ENCODE data around the gene CTIF. TPM values are rescaled to one million over a fixed set of nuclear protein-coding genes. Genes with fewer than 3 reads are reported as not detected.

CTIF gene
- polyA plus RNA-seq, 1 experiment = 40.2 TPM

GRCh38 chr18:48862678-48863270 lies 323.9 kb downstream of the CTIF start:
- no peak overlapping the region for H3K4me3 ChIP-seq (ENCODE audit: low read depth, low read length)
- no peak overlapping the region for H3K27ac ChIP-seq (ENCODE audit: low read depth, low read length)
- TF ChIP-seq, protein P1, sequence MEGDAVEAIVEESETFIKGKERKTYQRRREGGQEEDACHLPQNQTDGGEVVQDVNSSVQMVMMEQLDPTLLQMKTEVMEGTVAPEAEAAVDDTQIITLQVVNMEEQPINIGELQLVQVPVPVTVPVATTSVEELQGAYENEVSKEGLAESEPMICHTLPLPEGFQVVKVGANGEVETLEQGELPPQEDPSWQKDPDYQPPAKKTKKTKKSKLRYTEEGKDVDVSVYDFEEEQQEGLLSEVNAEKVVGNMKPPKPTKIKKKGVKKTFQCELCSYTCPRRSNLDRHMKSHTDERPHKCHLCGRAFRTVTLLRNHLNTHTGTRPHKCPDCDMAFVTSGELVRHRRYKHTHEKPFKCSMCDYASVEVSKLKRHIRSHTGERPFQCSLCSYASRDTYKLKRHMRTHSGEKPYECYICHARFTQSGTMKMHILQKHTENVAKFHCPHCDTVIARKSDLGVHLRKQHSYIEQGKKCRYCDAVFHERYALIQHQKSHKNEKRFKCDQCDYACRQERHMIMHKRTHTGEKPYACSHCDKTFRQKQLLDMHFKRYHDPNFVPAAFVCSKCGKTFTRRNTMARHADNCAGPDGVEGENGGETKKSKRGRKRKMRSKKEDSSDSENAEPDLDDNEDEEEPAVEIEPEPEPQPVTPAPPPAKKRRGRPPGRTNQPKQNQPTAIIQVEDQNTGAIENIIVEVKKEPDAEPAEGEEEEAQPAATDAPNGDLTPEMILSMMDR (IDR thresholded peaks at IDR 0.05; ENCODE audit: low read depth, low read length) = no peak
- DNase-seq (ENCODE audit: low read depth, low spot score) = no peak
- POLR2A ChIA-PET = no interaction called here
- H3K27me3 ChIP-seq (ENCODE audit: control insufficient read depth, insufficient read depth, low read length) = no peaks in the 10 kb centered on the region
- CTCF ChIA-PET = no interaction called here
- peaks cover 3% of the 10 kb centered on the region; the same call in 1 of the 2 replicates for H3K9me3 ChIP-seq (ENCODE audit: control insufficient read depth, insufficient read depth, low read length)

GRCh38 chr18:48863432-48864065 lies 324.7 kb downstream of the CTIF start:
- Histone ChIP-seq H3K27ac (ENCODE audit: low read depth, low read length) (no peak overlapping the region), H3K27me3 (ENCODE audit: control insufficient read depth, insufficient read depth, low read length) (no peaks in the 10 kb centered on the region), H3K9me3 (ENCODE audit: control insufficient read depth, insufficient read depth, low read length) (peaks cover 3% of the 10 kb centered on the region; the same call in 1 of the 2 replicates), H3K4me3 (ENCODE audit: low read depth, low read length) (no peak overlapping the region)
- no peak for DNase-seq (ENCODE audit: low read depth, low spot score)
- TF ChIP-seq, protein P1 (IDR thresholded peaks at IDR 0.05; ENCODE audit: low read depth, low read length) = no peak
- ChIA-PET CTCF (no interaction called here), POLR2A (no interaction called here)

- H3K27me3 ChIP-seq (ENCODE audit: control insufficient read depth, insufficient read depth, low read length) = no peaks in the 10 kb centered on the region
- peaks cover 3% of the 10 kb centered on the region; the same call in 1 of the 2 replicates for H3K9me3 ChIP-seq (ENCODE audit: control insufficient read depth, insufficient read depth, low read length)
- H3K4me3 ChIP-seq (ENCODE audit: low read depth, low read length) = no peak overlapping the region
- CTCF ChIA-PET = no interaction called here
- POLR2A ChIA-PET = no interaction called here
- no peak for DNase-seq (ENCODE audit: low read depth, low spot score)
- TF ChIP-seq, protein P1 (IDR thresholded peaks at IDR 0.05; ENCODE audit: low read depth, low read length) = no peak
- H3K27ac ChIP-seq (ENCODE audit: low read depth, low read length) = no peak overlapping the region
Observed at GRCh38 chr18:48864876-48865275, 326.0 kb downstream of the CTIF start.

DNA sequence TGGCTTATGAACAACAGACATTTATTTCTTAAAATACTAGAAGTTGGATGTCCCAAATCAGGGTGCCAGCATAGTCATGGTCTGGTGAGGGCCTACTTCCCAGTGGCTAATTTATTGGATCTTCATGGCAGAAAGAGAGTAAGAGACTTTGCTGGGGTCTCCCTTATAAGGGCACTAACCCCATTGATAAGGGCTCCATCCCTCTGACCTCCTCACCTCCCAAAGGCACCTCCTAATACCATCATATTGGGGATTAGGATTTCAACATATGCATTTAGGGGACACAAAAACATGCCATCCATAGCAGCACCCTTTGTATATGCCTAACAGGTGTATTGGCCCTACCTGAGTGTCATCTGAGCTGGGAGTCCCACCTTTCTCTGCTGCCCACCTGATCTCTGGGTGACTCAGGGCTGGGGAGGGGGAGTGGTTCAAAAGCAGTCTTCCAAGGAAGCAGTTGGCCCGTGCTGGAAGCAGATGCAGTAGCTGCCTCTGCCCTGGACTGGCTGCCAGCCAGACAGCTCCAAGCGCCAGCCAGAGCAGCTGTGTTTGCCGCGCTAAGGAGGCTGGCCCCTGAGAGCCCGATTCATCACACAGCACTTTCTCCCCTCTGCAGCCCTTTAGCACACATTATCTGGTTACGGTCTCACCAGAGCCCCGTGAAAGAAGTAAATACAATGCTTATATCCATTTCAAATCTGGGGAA lies 327.4 kb downstream of the CTIF start:
- ChIA-PET POLR2A (interaction anchor here (0.6 kb wide), 1 partner anchor 64 kb away, joined by 3 read pairs; no protein-coding TSS in a partner anchor), CTCF (no interaction called here)
- DNase-seq (ENCODE audit: low read depth, low spot score) = peak; percentile 77

More for the DNA sequence above, 327.4 kb downstream of the CTIF start:
- no peak overlapping the region for H3K4me3 ChIP-seq (ENCODE audit: low read depth, low read length)
- TF ChIP-seq, protein P1 (IDR thresholded peaks at IDR 0.05; ENCODE audit: low read depth, low read length) = no peak
- no peak overlapping the region for H3K27ac ChIP-seq (ENCODE audit: low read depth, low read length)
- peaks cover 3% of the 10 kb centered on the region; the same call in 1 of the 2 replicates for H3K9me3 ChIP-seq (ENCODE audit: control insufficient read depth, insufficient read depth, low read length)
- no peaks in the 10 kb centered on the region for H3K27me3 ChIP-seq (ENCODE audit: control insufficient read depth, insufficient read depth, low read length)

Data from AG04450 (cell line).